Osteoblast (primary cell): ENCODE data around the gene MLIP. TPM values are rescaled to one million over a fixed set of nuclear protein-coding genes. Genes with fewer than 3 reads are reported as not detected.
A peak's percentile ranks its signal among the peaks of the same experiment; 100 is the strongest.

Experiments
- DNase-seq: peaks from one replicate; pipeline ENCODE4 v3.0.0; 2011; ENCODE audit warnings: low spot score, mixed read lengths; ENCODE audit not compliant: insufficient read length; ENCODE audit errors: missing footprints
- H2AFZ ChIP-seq: 2 replicates; pipeline ENCODE4 v1.6.0; 2011; ENCODE audit warnings: mild to moderate bottlenecking, low read length
- H3K27ac ChIP-seq: 2 replicates; pipeline ENCODE4 v1.5.1; 2011; ENCODE audit warnings: mild to moderate bottlenecking, low read depth, low read length, moderate library complexity
- H3K27me3 ChIP-seq: 2 replicates; pipeline ENCODE4 v1.6.0; 2012; ENCODE audit warnings: mild to moderate bottlenecking, control low read depth, inconsistent platforms, low read length, moderate library complexity; ENCODE audit not compliant: insufficient read depth
- H3K36me3 ChIP-seq: 2 replicates; pipeline ENCODE4 v1.5.1; 2011; ENCODE audit warnings: mild to moderate bottlenecking, low read length, control low read depth, moderate library complexity; ENCODE audit not compliant: insufficient read depth
- H3K4me1 ChIP-seq: 2 replicates; pipeline ENCODE4 v1.5.1; 2011; ENCODE audit warnings: mild to moderate bottlenecking, low read length, control low read depth, moderate library complexity; ENCODE audit not compliant: insufficient read depth
- H3K4me2 ChIP-seq: 2 replicates; pipeline ENCODE4 v1.6.0; 2011; ENCODE audit warnings: mild to moderate bottlenecking, low read length; ENCODE audit not compliant: insufficient read depth
- H3K4me3 ChIP-seq: fragments of 200-600 bp; sonication (generic); 3 replicates; pipeline ENCODE4 v1.5.1; 2012; ENCODE audit warnings: mild to moderate bottlenecking, low read length, inconsistent platforms; ENCODE audit not compliant: insufficient read depth
- H3K79me2 ChIP-seq: 2 replicates; pipeline ENCODE4 v1.6.0; 2012; ENCODE audit warnings: mild to moderate bottlenecking, low read length, control low read depth, inconsistent platforms; ENCODE audit not compliant: insufficient read depth
- H3K9me3 ChIP-seq: 2 replicates; pipeline ENCODE4 v1.5.1; 2011; ENCODE audit warnings: low read depth, low read length, control low read depth
- H4K20me1 ChIP-seq: 2 replicates; pipeline ENCODE4 v1.6.0; 2012; ENCODE audit warnings: mild to moderate bottlenecking, low read length, control low read depth; ENCODE audit not compliant: insufficient read depth
- CTCF ChIP-seq: IDR thresholded peaks from 2 replicates; pipeline ENCODE4 v1.5.1; 2011; ENCODE audit warnings: mild to moderate bottlenecking, low read depth, low read length, moderate library complexity; ENCODE audit errors: extremely low read depth
- total RNA-seq: library from RNA; depleted of rRNA; stranded (reverse); fragments of >200 nt; gene quantifications from 2 replicates; pipeline ENCODE4 v1.2.3, GENCODE V29; 2012

MLIP gene
- total RNA-seq, 1 donor, result 0.36 TPM

GRCh38 chr6:54070025-54070424 is 41.2 kb upstream of the MLIP start:
- H3K27me3 ChIP-seq, result no peaks in the 10 kb centered on the region
- H3K36me3 ChIP-seq, result no peaks in the 10 kb centered on the region
- peak; percentile 56 for DNase-seq
- no peaks in the 10 kb centered on the region for H3K79me2 ChIP-seq
- peak overlapping the region; percentile 62 for H3K4me3 ChIP-seq
- H2AFZ ChIP-seq, result peak overlapping the region; percentile 73
- no peaks in the 10 kb centered on the region for H3K9me3 ChIP-seq
- no peak for TF ChIP-seq CTCF
- no peaks in the 10 kb centered on the region for H4K20me1 ChIP-seq
- peak overlapping the region; percentile 86 for H3K4me2 ChIP-seq
- H3K4me1 ChIP-seq, result peaks cover 7% of the 10 kb centered on the region
- peak overlapping the region; percentile 13 for H3K27ac ChIP-seq

- H3K36me3 ChIP-seq, result no peaks in the 10 kb centered on the region
- no peak overlapping the region for H3K4me3 ChIP-seq
- H3K79me2 ChIP-seq, result no peaks in the 10 kb centered on the region
- no peaks in the 10 kb centered on the region for H3K27me3 ChIP-seq
- H3K27ac ChIP-seq, result no peak overlapping the region
- H2AFZ ChIP-seq, result peak overlapping the region; percentile 53
- H3K9me3 ChIP-seq, result no peaks in the 10 kb centered on the region
- no peak for TF ChIP-seq CTCF
- H3K4me2 ChIP-seq, result no peak overlapping the region
- H4K20me1 ChIP-seq, result no peaks in the 10 kb centered on the region
- no peak for DNase-seq
- peaks cover 7% of the 10 kb centered on the region for H3K4me1 ChIP-seq
Measured at GRCh38 chr6:54071821-54072340, 39.4 kb upstream of the MLIP start.

- no peak overlapping the region for H3K4me3 ChIP-seq
- H3K79me2 ChIP-seq, result no peaks in the 10 kb centered on the region
- DNase-seq, result no peak
- no peak overlapping the region for H3K4me2 ChIP-seq
- TF ChIP-seq CTCF, result no peak
- peaks cover 7% of the 10 kb centered on the region for H3K4me1 ChIP-seq
- H3K27ac ChIP-seq, result no peak overlapping the region
- H4K20me1 ChIP-seq, result no peaks in the 10 kb centered on the region
- no peaks in the 10 kb centered on the region for H3K36me3 ChIP-seq
- H3K9me3 ChIP-seq, result no peaks in the 10 kb centered on the region
- no peak overlapping the region for H2AFZ ChIP-seq
- H3K27me3 ChIP-seq, result no peaks in the 10 kb centered on the region
Measured at GRCh38 chr6:54072635-54073313, 38.5 kb upstream of the MLIP start.

- Histone ChIP-seq H3K27ac (no peak overlapping the region), H3K27me3 (no peaks in the 10 kb centered on the region), H3K4me1 (peaks cover 7% of the 10 kb centered on the region), H3K79me2 (no peaks in the 10 kb centered on the region), H3K4me3 (no peak overlapping the region), H4K20me1 (no peaks in the 10 kb centered on the region), H3K36me3 (no peaks in the 10 kb centered on the region), H3K4me2 (no peak overlapping the region), H3K9me3 (no peaks in the 10 kb centered on the region), H2AFZ (no peak overlapping the region)
- no peak for DNase-seq
- TF ChIP-seq CTCF, result no peak
Measured at GRCh38 chr6:54073487-54073886, 37.8 kb upstream of the MLIP start.
